Chondrocyte (in vitro differentiated cells): ENCODE results near the gene MYH3. TPM values are rescaled to one million over a fixed set of nuclear protein-coding genes. Genes with fewer than 3 reads are reported as not detected.

Experiments used
- DNase-seq: peaks from one replicate; pipeline ENCODE4 v3.0.0; 2021; ENCODE audit warnings: mixed read lengths, low spot score
- H3K27ac Mint-ChIP-seq: one replicate; pipeline ENCODE4 v1.8.0; 2021; ENCODE audit warnings: mild to moderate bottlenecking, moderate library complexity, mixed read lengths; ENCODE audit not compliant: unreplicated experiment
- H3K27me3 Mint-ChIP-seq: 2 replicates; pipeline ENCODE4 v1.8.0; 2021; ENCODE audit warnings: low read depth, mixed read lengths
- H3K36me3 Mint-ChIP-seq: 2 replicates; pipeline ENCODE4 v1.8.0; 2021; ENCODE audit warnings: low read depth, mixed read lengths
- H3K4me1 Mint-ChIP-seq: 2 replicates; pipeline ENCODE4 v1.8.0; 2021; ENCODE audit warnings: low read depth, mild to moderate bottlenecking, mixed read lengths
- H3K4me3 Mint-ChIP-seq: one replicate; pipeline ENCODE4 v1.8.0; 2021; ENCODE audit warnings: mild to moderate bottlenecking, moderate library complexity, mixed read lengths; ENCODE audit not compliant: unreplicated experiment
- H3K9me3 Mint-ChIP-seq: 2 replicates; pipeline ENCODE4 v1.8.0; 2021; ENCODE audit warnings: low read depth, mixed read lengths
- CTCF ChIP-seq: fragments of 200-600 bp; sonication (generic); IDR thresholded peaks from 2 replicates; pipeline ENCODE4 v1.5.0; 2021; ENCODE audit warnings: antibody characterized with exemption, mild to moderate bottlenecking, moderate library complexity
- total RNA-seq: library from RNA; stranded (reverse); gene quantifications from 3 replicates; pipeline ENCODE4 v1.2.1, GENCODE V29; 2021

MYH3 gene
- total RNA-seq, 1 donor from 2014 or later, result 3.5 TPM

- Mint-ChIP-seq H3K4me3 (no peak overlapping the region), H3K27ac (no peak overlapping the region), H3K4me1 (peaks cover 33% of the 10 kb centered on the region), H3K27me3 (no peaks in the 10 kb centered on the region), H3K36me3 (peaks cover 15% of the 10 kb centered on the region), H3K9me3 (no peaks in the 10 kb centered on the region)
- no peak for TF ChIP-seq CTCF
- no peak for DNase-seq
These were observed 17.6 kb upstream of the MYH3 start for GRCh38 chr17:10674704-10675103.

- Mint-ChIP-seq H3K4me1 (peaks cover 41% of the 10 kb centered on the region), H3K4me3 (no peak overlapping the region), H3K36me3 (peaks cover 10% of the 10 kb centered on the region), H3K9me3 (no peaks in the 10 kb centered on the region), H3K27ac (peak overlapping the region; percentile 69), H3K27me3 (no peaks in the 10 kb centered on the region)
- no peak for DNase-seq
- TF ChIP-seq CTCF, result no peak
These were observed 16.2 kb upstream of the MYH3 start for GRCh38 chr17:10673312-10673711.

GRCh38 chr17:10668775-10669174 is 11.7 kb upstream of the MYH3 start:
- H3K27ac Mint-ChIP-seq, result peak overlapping the region; percentile 50
- H3K27me3 Mint-ChIP-seq, result no peaks in the 10 kb centered on the region
- no peak for TF ChIP-seq CTCF
- H3K9me3 Mint-ChIP-seq, result no peaks in the 10 kb centered on the region
- no peak overlapping the region for H3K4me3 Mint-ChIP-seq
- peaks cover 61% of the 10 kb centered on the region for H3K4me1 Mint-ChIP-seq
- no peak for DNase-seq
- H3K36me3 Mint-ChIP-seq, result no peaks in the 10 kb centered on the region

GRCh38 chr17:10666906-10667305 is 9.8 kb upstream of the MYH3 start:
- Mint-ChIP-seq H3K27me3 (no peaks in the 10 kb centered on the region), H3K4me1 (peaks cover 44% of the 10 kb centered on the region), H3K36me3 (peaks cover 3% of the 10 kb centered on the region), H3K4me3 (no peak overlapping the region), H3K9me3 (no peaks in the 10 kb centered on the region), H3K27ac (peak overlapping the region; percentile 30)
- DNase-seq, result no peak
- no peak for TF ChIP-seq CTCF

- Mint-ChIP-seq H3K27ac (no peak overlapping the region), H3K27me3 (no peaks in the 10 kb centered on the region), H3K4me3 (no peak overlapping the region), H3K4me1 (peaks cover 31% of the 10 kb centered on the region), H3K36me3 (peaks cover 3% of the 10 kb centered on the region), H3K9me3 (no peaks in the 10 kb centered on the region)
- no peak for DNase-seq
- TF ChIP-seq CTCF, result no peak
These were observed 7.5 kb upstream of the MYH3 start for GRCh38 chr17:10664571-10664970.
